Measurements from ENCODE around the gene ST7. TPM values are rescaled to one million over a fixed set of nuclear protein-coding genes. Genes with fewer than 3 reads are reported as not detected.

ST7 gene
- total RNA-seq, 4 donors from 2014 or later = 16.2 to 38.6 (median 22.5) TPM

GRCh38 chr7:117101026-117101425 lies 147.7 kb downstream of the ST7 start:
- TF ChIP-seq CTCF (IDR thresholded peaks at IDR 0.05; ENCODE audit: low read depth) = no peak

GRCh38 chr7:117110480-117111315 lies 157.4 kb downstream of the ST7 start:
- no peak for TF ChIP-seq CTCF (IDR thresholded peaks at IDR 0.05; ENCODE audit: low read depth)

- TF ChIP-seq CTCF (IDR thresholded peaks at IDR 0.05; ENCODE audit: low read depth) = no peak
These were observed 158.2 kb downstream of the ST7 start for GRCh38 chr7:117111535-117111934.

- TF ChIP-seq CTCF (IDR thresholded peaks at IDR 0.05; ENCODE audit: low read depth) = no peak
These were observed 159.3 kb downstream of the ST7 start for GRCh38 chr7:117112640-117113039.

- no peak for TF ChIP-seq CTCF (IDR thresholded peaks at IDR 0.05; ENCODE audit: low read depth)
These were observed 160.6 kb downstream of the ST7 start for GRCh38 chr7:117113871-117114270.

- TF ChIP-seq CTCF (IDR thresholded peaks at IDR 0.05; ENCODE audit: low read depth) = no peak
These were observed 161.0 kb downstream of the ST7 start for GRCh38 chr7:117114272-117114671.

GRCh38 chr7:117116211-117116610 lies 162.9 kb downstream of the ST7 start:
- TF ChIP-seq CTCF (IDR thresholded peaks at IDR 0.05; ENCODE audit: low read depth) = no peak
